Measurements from ENCODE around the gene TMEM186. TPM values are rescaled to one million over a fixed set of nuclear protein-coding genes. Genes with fewer than 3 reads are reported as not detected.

The TMEM186 gene
- polyA plus RNA-seq, 1 of the 3 experiments (the other 2 are of a cell fraction) = 13.2 TPM

DNA sequence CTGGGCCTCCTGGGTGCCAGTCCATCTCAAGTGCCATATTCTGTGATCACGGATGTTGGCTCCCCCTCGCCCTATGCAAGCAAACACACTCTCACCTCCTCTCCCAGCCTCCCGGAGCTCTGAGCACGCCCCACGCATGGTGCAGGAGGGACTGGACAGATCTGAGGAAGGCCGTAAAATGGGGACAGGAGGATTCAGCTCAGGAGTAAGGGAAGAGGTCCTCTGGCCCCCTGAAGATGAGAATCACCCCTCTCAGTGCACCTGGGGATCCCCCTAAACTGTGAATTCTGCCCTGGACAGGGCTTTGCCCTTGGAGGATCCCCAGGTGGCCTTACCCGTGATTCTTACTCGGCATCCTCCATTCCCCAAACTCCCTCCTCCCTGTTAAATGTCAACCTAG, 15.6 kb downstream of the TMEM186 start:
- no peak overlapping the region for H2AFZ ChIP-seq (ENCODE audit: low read depth)
- DNase-seq = no peak
- no peaks in the 10 kb centered on the region for H3K36me3 ChIP-seq (replicated peaks in 1 of 2; ENCODE audit: control insufficient read depth in 1 of 2, insufficient read depth in 2 of 2, low read length in 1 of 2)
- no peaks in the 10 kb centered on the region for H3K79me2 ChIP-seq (ENCODE audit: insufficient read depth)
- 80% methylated on average over 8 of the region's 8 CpGs for WGBS (ENCODE audit: low lambda C conversion rate)
- H3K9ac ChIP-seq = no peak overlapping the region
- CTCF ChIA-PET = interaction anchor here (0.6 to 5.8 kb wide), 4 partner anchors 98 to 227 kb away, joined by 3 to 30 read pairs (median 3); no protein-coding TSS in a partner anchor
- POLR2A ChIA-PET = no interaction called here
- TF ChIP-seq TEAD4 (IDR thresholded peaks at IDR 0.05; ENCODE audit: borderline replicate concordance, insufficient read depth) (no peak), JUND (IDR thresholded peaks at IDR 0.05) (no peak), MAX (IDR thresholded peaks at IDR 0.05; ENCODE audit: low read depth) (no peak), TAF1 (IDR thresholded peaks at IDR 0.05; ENCODE audit: borderline replicate concordance, low read depth, low read length) (no peak), FOXM1 (IDR thresholded peaks at IDR 0.05; ENCODE audit: low read depth) (no peak), TCF12 (IDR thresholded peaks at IDR 0.05) (no peak)
- no peaks in the 10 kb centered on the region for H3K9me2 ChIP-seq
- H3K4me2 ChIP-seq = no peak overlapping the region
- H3K4me1 ChIP-seq (ENCODE audit: control insufficient read depth in 1 of 2, insufficient read depth in 2 of 2, low read depth in 1 of 2, low read length in 1 of 2) = no peaks in the 10 kb centered on the region
- no peaks in the 10 kb centered on the region for H4K20me1 ChIP-seq (ENCODE audit: insufficient read depth)
- no peaks in the 10 kb centered on the region for H3K27me3 ChIP-seq (ENCODE audit: insufficient read depth)
- H3K9me3 ChIP-seq = no peaks in the 10 kb centered on the region
- H3K27ac ChIP-seq (ENCODE audit: low read depth in 2 of 2, low read length in 1 of 2) = no peak overlapping the region
- no peak overlapping the region for H3K4me3 ChIP-seq (ENCODE audit: low read depth in 2 of 2, low read length in 1 of 2)
- H3F3A ChIP-seq (replicated peaks; ENCODE audit: insufficient read depth) = no peaks in the 10 kb centered on the region

- Histone ChIP-seq H3F3A (replicated peaks; ENCODE audit: insufficient read depth) (no peaks in the 10 kb centered on the region), H3K4me1 (ENCODE audit: control insufficient read depth in 1 of 2, insufficient read depth in 2 of 2, low read depth in 1 of 2, low read length in 1 of 2) (no peaks in the 10 kb centered on the region), H3K9me3 (no peaks in the 10 kb centered on the region), H3K9me2 (no peaks in the 10 kb centered on the region), H4K20me1 (ENCODE audit: insufficient read depth) (no peaks in the 10 kb centered on the region), H3K4me2 (no peak overlapping the region), H3K4me3 (ENCODE audit: low read depth in 2 of 2, low read length in 1 of 2) (no peak overlapping the region), H3K27ac (ENCODE audit: low read depth in 2 of 2, low read length in 1 of 2) (no peak overlapping the region), H3K36me3 (replicated peaks in 1 of 2; ENCODE audit: control insufficient read depth in 1 of 2, insufficient read depth in 2 of 2, low read length in 1 of 2) (no peaks in the 10 kb centered on the region), H3K79me2 (ENCODE audit: insufficient read depth) (no peaks in the 10 kb centered on the region), H3K27me3 (ENCODE audit: insufficient read depth) (no peaks in the 10 kb centered on the region), H3K9ac (no peak overlapping the region), H2AFZ (ENCODE audit: low read depth) (no peak overlapping the region)
- WGBS (ENCODE audit: low lambda C conversion rate) = 80% methylated on average over 7 of the region's 7 CpGs
- no peak for TF ChIP-seq FOSL2 (IDR thresholded peaks at IDR 0.05; ENCODE audit: borderline replicate concordance, low read depth)
- TF ChIP-seq IRF3 (IDR thresholded peaks at IDR 0.05; ENCODE audit: low read depth, low read length) = no peak
- no peak for TF ChIP-seq USF1 (IDR thresholded peaks at IDR 0.05; ENCODE audit: borderline replicate concordance, low read depth)
- no peak for TF ChIP-seq EP300 (IDR thresholded peaks at IDR 0.05; ENCODE audit: borderline replicate concordance in 1 of 2, low read depth in 1 of 2, low read length in 1 of 2)
- no peak for TF ChIP-seq CHD2 (IDR thresholded peaks at IDR 0.05; ENCODE audit: low read length, partially characterized antibody)
- TF ChIP-seq TCF12 (IDR thresholded peaks at IDR 0.05) = no peak
- TF ChIP-seq MEF2A (IDR thresholded peaks at IDR 0.05; ENCODE audit: borderline replicate concordance, low read depth) = no peak
- TF ChIP-seq MXI1 (IDR thresholded peaks at IDR 0.05; ENCODE audit: low read depth, low read length) = no peak
- no peak for TF ChIP-seq TAF1 (IDR thresholded peaks at IDR 0.05; ENCODE audit: borderline replicate concordance, low read depth, low read length)
- no peak for TF ChIP-seq NRF1 (IDR thresholded peaks at IDR 0.05; ENCODE audit: low read depth, low read length)
- no peak for TF ChIP-seq EZH2phosphoT487 (IDR thresholded peaks at IDR 0.05; ENCODE audit: borderline replicate concordance, low read depth)
- TF ChIP-seq JUND (IDR thresholded peaks at IDR 0.05) = no peak
- no peak for TF ChIP-seq YY1 (IDR thresholded peaks at IDR 0.05; ENCODE audit: low read depth)
- TF ChIP-seq GATA2 (CRISPR knock-in tag; IDR thresholded peaks at IDR 0.05) = no peak
- TF ChIP-seq MAX (IDR thresholded peaks at IDR 0.05; ENCODE audit: low read depth) = no peak
- no peak for TF ChIP-seq POLR2AphosphoS5 (IDR thresholded peaks at IDR 0.05; ENCODE audit: low read depth, low read length)
- CTCF ChIA-PET = interaction anchor here (0.9 to 5.8 kb wide), 4 partner anchors 14 to 125 kb away, joined by 3 to 30 read pairs (median 4); no protein-coding TSS in a partner anchor
- DNase-seq = no peak
- POLR2A ChIA-PET = no interaction called here
Observed at GRCh38 chr16:8777217-8777616, 20.2 kb downstream of the TMEM186 start.
